Right renal pelvis (tissue), 4 donors: Measurements from ENCODE around the gene E2F7. TPM values are rescaled to one million over a fixed set of nuclear protein-coding genes. Genes with fewer than 3 reads are reported as not detected.

Experiments used
- polyA plus RNA-seq, 4 donors: library from polyadenylated mRNA; unstranded; fragments of 120-200 nt; gene quantifications; one replicate each; pipeline ENCODE4 v1.2.1, GENCODE V29; 2013; ENCODE audit not compliant: insufficient read length in 4 of 4

The E2F7 gene
- polyA plus RNA-seq, 4 donors: 7.0 to 7.6 (median 7.2) TPM

Other genes starting within 250 kb of the E2F7 start
- 100 to 1,000 TPM in 1 of 4 donors, 10 to 100 TPM in 3; 85.1 to 102 (median 86.6) TPM for gene CSRP2, start 186.6 kb downstream of the E2F7 start, polyA plus RNA-seq